Right lobe of liver (tissue), 6 donors: ENCODE measurements around the gene PAFAH1B2. TPM values are rescaled to one million over a fixed set of nuclear protein-coding genes. Genes with fewer than 3 reads are reported as not detected.

Experiments
- ATAC-seq, 4 donors: fragments of 200-7000 bp; cut with Tn5 transposase; one replicate each; pipeline ENCODE4 v1.9.1; 2020; ENCODE audit warnings: mild to moderate bottlenecking in 4 of 4, moderate library complexity in 4 of 4
- DNase-seq, 3 donors: peaks; one replicate each; pipeline ENCODE4 v3.0.0-alpha.2; 2020
- H3K27ac ChIP-seq, 3 donors: fragments of 200-600 bp; one replicate each; pipeline ENCODE4 v1.8.0; 2022
- H3K27me3 ChIP-seq, 2 donors: fragments of 200-600 bp; one replicate each; pipeline ENCODE4 v1.8.0; 2022
- H3K36me3 ChIP-seq, 4 donors: fragments of 200-600 bp; sonication (generic) in 1 of 4; one replicate each; pipeline versions ENCODE4 v1.5.1 to v1.8.0; 2017 to 2022; ENCODE audit warnings: control low read depth in 1 of 4
- H3K4me1 ChIP-seq, 4 donors: fragments of 200-600 bp; sonication (generic) in 1 of 4; one replicate each; pipeline versions ENCODE4 v1.5.1 to v1.8.0; 2017 to 2022; ENCODE audit warnings: control low read depth in 1 of 4
- H3K4me3 ChIP-seq, 3 donors: fragments of 200-600 bp; one replicate each; pipeline ENCODE4 v1.8.0; 2022
- H3K9me3 ChIP-seq, 4 donors: fragments of 200-600 bp; sonication (generic) in 1 of 4; one replicate each; pipeline versions ENCODE4 v1.5.1 to v1.8.0; 2017 to 2022; ENCODE audit warnings: control low read depth in 1 of 4
- CTCF ChIP-seq, 4 donors: fragments of 200-600 bp in 3 of 4; fragments of 450-650 bp in 1 of 4; IDR thresholded peaks; one replicate each; pipeline versions ENCODE4 v1.5.1 to v1.8.0; 2016 to 2022; ENCODE audit warnings: antibody characterized with exemption in 4 of 4, mild to moderate bottlenecking in 2 of 4
- POLR2A ChIP-seq: fragments of 450-650 bp; IDR thresholded peaks from one replicate; pipeline ENCODE4 v1.6.1; 2017; ENCODE audit warnings: antibody characterized with exemption, mild to moderate bottlenecking
- WGBS: methylation state at CpG from one replicate; pipeline ENCODE4 v1.1.6; 2018; ENCODE audit warnings: low coverage, low lambda C conversion rate; ENCODE audit not compliant: insufficient coverage; ENCODE audit errors: missing lambda C conversion rate; 5-methylcytosine and 5-hydroxymethylcytosine counted together
- intact Hi-C, 2 donors: fragments of 100-400 bp; cut with DNase I; formaldehyde crosslinking; loops; one replicate each; pipeline versions ENCODE4 v1.11.2 to v1.14.1; 2022
- total RNA-seq, 6 experiments: library from RNA; depleted of rRNA in 2 of 6; stranded (reverse); fragments of >200 nt in 2 of 6; fragmentation: NEBNext Ultra II Directional in 3 of 6; extraction: Animal tissue kit (Norgen Biotek cat#: 25700) in 3 of 6; gene quantifications; one replicate each; pipeline versions ENCODE4 v1.1.0 to v1.2.4, GENCODE V29; 2016 to 2023
- donor health status: DM: no; HTN: yes; CAD: no.
- donor health status: DM: no; HTN: no; CAD: no.
- donor health status: DM: no; HTN: no; CAD: no.
- donor health status: DM: no; HTN: yes; CAD: no.
- donor health status: DM: no; HTN: yes; CAD: no.

Gene PAFAH1B2
- total RNA-seq, 6 experiments from 2014 or later: 22.2 to 39.1 (median 29.3) TPM

GRCh38 chr11:117199053-117199915, 55.2 kb downstream of the PAFAH1B2 start, which contains the start of gene TAGLN:
TSS of gene TAGLN (plus strand) at chr11:117199370. CDS start at chr11:117203014, 3,644 bp downstream.
- no peaks in the 10 kb centered on the region for H3K27me3 ChIP-seq
- intact Hi-C loops: no loop called here
- H3K4me1 ChIP-seq: no peaks in the 10 kb centered on the region
- H3K9me3 ChIP-seq: no peaks in the 10 kb centered on the region
- peak; percentile 42 to 64 (median 53) for DNase-seq
- peaks cover 0 to 18% (median 1%) of the 10 kb centered on the region in 4 donors for H3K36me3 ChIP-seq
- peak; percentile 41 for TF ChIP-seq POLR2A
- no peak for TF ChIP-seq CTCF (IDR thresholded peaks at IDR 0.05)
- H3K27ac ChIP-seq: peak within 1 kb of the TSS; percentile 56 to 69 (median 59)
- no CpG with 5 or more reads among the region's 34 CpGs for WGBS
- H3K4me3 ChIP-seq: peak within 1 kb of the TSS; percentile 22 to 40 (median 31)
- ATAC-seq: peak; percentile 43 to 51 (median 45)

- H3K36me3 ChIP-seq: peaks cover 0 to 18% (median 2%) of the 10 kb centered on the region in 4 donors
- no peaks in the 10 kb centered on the region for H3K27me3 ChIP-seq
- WGBS: 56% methylated on average over 8 of the region's 13 CpGs
- no peak for TF ChIP-seq CTCF (IDR thresholded peaks at IDR 0.05)
- no peak for TF ChIP-seq POLR2A
- H3K27ac ChIP-seq: peak overlapping the region; percentile 56 to 69 (median 59)
- H3K4me1 ChIP-seq: no peaks in the 10 kb centered on the region
- intact Hi-C loops: no loop called here
- DNase-seq (peak in 1 of 3 donors; percentile 47), ATAC-seq (no peak)
- peak overlapping the region; percentile 22 to 40 (median 31) for H3K4me3 ChIP-seq
- no peaks in the 10 kb centered on the region for H3K9me3 ChIP-seq
These were observed 56.1 kb downstream of the PAFAH1B2 start for GRCh38 chr11:117199916-117200812.

GRCh38 chr11:117200813-117201657, 56.9 kb downstream of the PAFAH1B2 start:
- Histone ChIP-seq H3K4me3 (peak overlapping the region; percentile 22 to 40 (median 31)), H3K36me3 (peaks cover 0 to 10% (median 1%) of the 10 kb centered on the region in 4 donors)

More at GRCh38 chr11:117200813-117201657, 56.9 kb downstream of the PAFAH1B2 start:
- no peaks in the 10 kb centered on the region for H3K4me1 ChIP-seq
- H3K27me3 ChIP-seq: no peaks in the 10 kb centered on the region
- peak overlapping the region in 2 of 3 donors; percentile 6 to 56 for H3K27ac ChIP-seq
- no peak for TF ChIP-seq CTCF (IDR thresholded peaks at IDR 0.05)
- no peak for TF ChIP-seq POLR2A
- ATAC-seq (no peak), DNase-seq (peak in 1 of 3 donors; percentile 30)
- no peaks in the 10 kb centered on the region for H3K9me3 ChIP-seq
- intact Hi-C loops: no loop called here
- 65% methylated on average over 7 of the region's 12 CpGs for WGBS
